ENCODE measurements around the gene AGMO.

- TF ChIP-seq POLR2A (IDR thresholded peaks at IDR 0.05; ENCODE audit: low read depth, low read length) (no peak), POLR2AphosphoS5 (IDR thresholded peaks at IDR 0.05; ENCODE audit: low read depth, low read length) (no peak), TAF1 (IDR thresholded peaks at IDR 0.05; ENCODE audit: borderline replicate concordance, low read depth, low read length) (no peak)
Measured at GRCh38 chr7:15159261-15159660, 402.6 kb downstream of the AGMO start.
